ENCODE data around the gene POLD2.

The POLD2 gene

DNA sequence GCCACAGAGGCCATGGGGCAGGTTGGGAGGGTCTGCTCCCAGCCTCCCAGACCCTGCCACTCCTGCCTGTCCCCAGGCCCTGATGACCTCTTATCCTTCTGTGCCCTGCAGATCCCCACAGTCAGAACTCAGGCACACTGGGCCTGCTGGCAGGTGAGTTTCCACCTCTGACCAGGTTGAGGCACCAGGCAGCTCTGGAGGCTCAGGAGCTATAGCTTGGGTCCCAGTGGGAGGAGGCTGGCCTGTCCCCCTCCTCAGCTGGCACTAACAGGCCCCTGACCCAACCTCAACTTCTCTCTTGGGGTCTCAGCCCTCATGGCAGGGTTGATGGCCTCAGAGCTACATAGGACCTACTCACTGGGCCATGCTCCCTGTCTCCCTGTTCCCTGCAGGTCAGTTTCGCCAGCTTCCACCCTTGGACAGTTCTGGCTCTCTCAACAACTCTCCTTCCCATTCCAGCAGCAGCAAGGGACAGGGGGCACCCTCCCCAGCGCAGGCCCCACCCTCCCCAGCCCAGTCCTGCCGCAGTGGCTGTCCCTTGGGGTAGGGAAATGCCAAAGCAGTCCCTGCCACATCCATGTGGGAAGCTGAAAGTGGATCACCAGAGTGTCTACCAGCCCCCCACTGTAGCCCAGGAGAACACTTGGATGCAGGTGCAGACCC, 21.9 kb downstream of the POLD2 start:
- no peaks in the 10 kb centered on the region for H3K4me1 ChIP-seq
- in situ Hi-C loops (cut with MboI; ENCODE audit: low sequenced_read_pairs) = no loop called here
- H3K9me3 ChIP-seq = no peaks in the 10 kb centered on the region
- no peak for DNase-seq (ENCODE audit: low spot score in 2 of 2)
- H3K4me3 ChIP-seq = no peak overlapping the region
- no peaks in the 10 kb centered on the region for H3K36me3 ChIP-seq (replicated peaks)
- no peaks in the 10 kb centered on the region for H3K27me3 ChIP-seq (ENCODE audit: low read depth)

- no peak for DNase-seq (ENCODE audit: low spot score in 2 of 2)
- no peak overlapping the region for H3K4me3 ChIP-seq
Observed at GRCh38 chr7:44100458-44101302, 22.7 kb downstream of the POLD2 start.

GRCh38 chr7:44099669-44100068, 23.7 kb downstream of the POLD2 start:
- Histone ChIP-seq H3K4me1 (no peaks in the 10 kb centered on the region), H3K9me3 (no peaks in the 10 kb centered on the region), H3K27me3 (ENCODE audit: low read depth) (no peaks in the 10 kb centered on the region), H3K4me3 (no peak overlapping the region), H3K36me3 (replicated peaks) (no peaks in the 10 kb centered on the region)
- DNase-seq (ENCODE audit: low spot score in 2 of 2) = no peak
- in situ Hi-C loops (cut with MboI; ENCODE audit: low sequenced_read_pairs) = no loop called here

More at GRCh38 chr7:44100458-44101302, 22.7 kb downstream of the POLD2 start:
- no peaks in the 10 kb centered on the region for H3K4me1 ChIP-seq
- H3K9me3 ChIP-seq = no peaks in the 10 kb centered on the region
- H3K36me3 ChIP-seq (replicated peaks) = no peaks in the 10 kb centered on the region
- in situ Hi-C loops (cut with MboI; ENCODE audit: low sequenced_read_pairs) = no loop called here
- H3K27me3 ChIP-seq (ENCODE audit: low read depth) = no peaks in the 10 kb centered on the region

DNA sequence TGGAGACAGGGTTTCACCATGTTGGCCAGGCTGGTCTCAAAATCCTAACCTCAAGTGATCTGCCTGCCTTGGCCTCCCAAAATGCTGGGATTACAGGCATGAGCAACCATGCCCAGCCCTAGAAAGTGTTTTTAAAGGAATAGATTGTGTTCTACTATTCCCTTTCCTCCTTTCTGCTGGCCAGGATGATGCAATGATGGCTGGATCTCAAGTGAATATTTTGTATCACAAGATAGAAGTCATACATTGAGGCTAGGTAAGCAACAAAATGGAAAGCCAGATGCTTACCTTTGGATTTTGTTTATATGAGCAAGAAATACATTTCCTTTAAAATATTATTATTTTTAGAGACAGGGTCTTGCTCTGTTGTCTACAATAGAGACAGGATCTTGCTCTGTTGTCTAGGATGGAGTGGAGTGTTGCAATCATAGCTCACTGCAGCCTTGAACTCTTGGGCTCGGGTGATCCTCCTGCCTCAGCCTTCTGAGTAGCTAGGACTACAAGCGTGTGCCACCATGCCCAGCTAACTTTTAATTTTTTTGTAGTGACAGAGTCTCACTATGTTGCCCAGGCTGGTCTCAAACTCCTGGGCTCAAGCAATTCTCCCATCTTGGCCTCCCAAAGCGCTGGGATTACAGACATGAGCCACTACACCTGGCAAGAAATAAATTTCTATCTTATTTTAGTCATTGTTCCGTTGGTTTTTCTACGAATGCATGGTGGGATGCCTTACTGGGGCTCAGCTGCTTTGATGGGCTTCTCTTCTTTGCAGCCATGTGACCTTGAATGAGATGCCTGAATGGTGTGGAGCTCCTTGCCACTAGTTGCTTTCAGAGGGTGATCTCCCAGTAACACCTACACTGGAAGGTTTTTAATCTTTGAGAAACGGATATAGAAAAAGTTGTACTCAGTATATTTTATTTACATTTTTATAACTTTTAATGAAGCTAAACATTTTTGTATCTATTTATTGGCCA, 25.0 kb downstream of the POLD2 start:
- H3K4me3 ChIP-seq = no peak overlapping the region
- no peaks in the 10 kb centered on the region for H3K36me3 ChIP-seq (replicated peaks)
- H3K27me3 ChIP-seq (ENCODE audit: low read depth) = no peaks in the 10 kb centered on the region
- no peaks in the 10 kb centered on the region for H3K9me3 ChIP-seq
- H3K4me1 ChIP-seq = no peaks in the 10 kb centered on the region
- in situ Hi-C loops (cut with MboI; ENCODE audit: low sequenced_read_pairs) = no loop called here
- no peak for DNase-seq (ENCODE audit: low spot score in 2 of 2)

GRCh38 chr7:44097064-44097932, 26.1 kb downstream of the POLD2 start:
- no peaks in the 10 kb centered on the region for H3K4me1 ChIP-seq
- in situ Hi-C loops (cut with MboI; ENCODE audit: low sequenced_read_pairs) = no loop called here

DNA sequence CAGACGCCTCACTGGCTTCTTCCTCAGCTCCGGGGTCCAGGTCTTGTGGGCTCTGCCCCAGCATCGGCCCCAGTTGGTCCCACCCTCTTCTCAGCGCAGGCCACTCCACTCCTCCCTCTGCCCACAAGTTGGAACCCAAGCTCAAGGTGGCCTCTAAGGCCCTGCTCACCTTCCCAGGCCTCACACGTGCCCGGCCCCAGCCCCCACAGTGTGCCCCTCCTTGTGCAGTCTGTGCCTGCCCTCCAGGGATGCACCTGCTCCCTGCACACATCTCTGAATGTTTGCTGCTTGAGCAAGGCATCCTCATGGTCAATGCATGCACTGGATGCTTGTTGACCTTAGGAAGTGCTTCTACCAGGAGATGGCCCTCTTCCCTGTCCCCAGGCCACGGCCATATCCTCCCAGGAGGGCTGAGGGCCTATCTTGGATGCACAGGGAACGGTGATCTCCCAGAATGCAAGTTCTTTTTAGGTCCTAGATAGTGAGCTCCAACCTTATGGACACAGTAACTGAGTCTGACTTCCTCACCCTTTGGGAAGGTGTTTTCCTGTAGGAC, 26.9 kb downstream of the POLD2 start:
- Histone ChIP-seq H3K36me3 (replicated peaks) (no peaks in the 10 kb centered on the region), H3K27me3 (ENCODE audit: low read depth) (no peaks in the 10 kb centered on the region), H3K4me3 (no peak overlapping the region), H3K9me3 (no peaks in the 10 kb centered on the region), H3K4me1 (no peaks in the 10 kb centered on the region)
- no peak for DNase-seq (ENCODE audit: low spot score in 2 of 2)
- in situ Hi-C loops (cut with MboI; ENCODE audit: low sequenced_read_pairs) = no loop called here

More at GRCh38 chr7:44097064-44097932, 26.1 kb downstream of the POLD2 start:
- Histone ChIP-seq H3K36me3 (replicated peaks) (no peaks in the 10 kb centered on the region), H3K27me3 (ENCODE audit: low read depth) (no peaks in the 10 kb centered on the region), H3K9me3 (no peaks in the 10 kb centered on the region), H3K4me3 (no peak overlapping the region)
- DNase-seq (ENCODE audit: low spot score in 2 of 2) = no peak

- no peaks in the 10 kb centered on the region for H3K27me3 ChIP-seq (ENCODE audit: low read depth)
- no peaks in the 10 kb centered on the region for H3K4me1 ChIP-seq
- DNase-seq (ENCODE audit: low spot score in 2 of 2) = no peak
- no peaks in the 10 kb centered on the region for H3K9me3 ChIP-seq
- no peaks in the 10 kb centered on the region for H3K36me3 ChIP-seq (replicated peaks)
- in situ Hi-C loops (cut with MboI; ENCODE audit: low sequenced_read_pairs) = no loop called here
- no peak overlapping the region for H3K4me3 ChIP-seq
Observed at GRCh38 chr7:44095781-44096180, 27.6 kb downstream of the POLD2 start.

DNA sequence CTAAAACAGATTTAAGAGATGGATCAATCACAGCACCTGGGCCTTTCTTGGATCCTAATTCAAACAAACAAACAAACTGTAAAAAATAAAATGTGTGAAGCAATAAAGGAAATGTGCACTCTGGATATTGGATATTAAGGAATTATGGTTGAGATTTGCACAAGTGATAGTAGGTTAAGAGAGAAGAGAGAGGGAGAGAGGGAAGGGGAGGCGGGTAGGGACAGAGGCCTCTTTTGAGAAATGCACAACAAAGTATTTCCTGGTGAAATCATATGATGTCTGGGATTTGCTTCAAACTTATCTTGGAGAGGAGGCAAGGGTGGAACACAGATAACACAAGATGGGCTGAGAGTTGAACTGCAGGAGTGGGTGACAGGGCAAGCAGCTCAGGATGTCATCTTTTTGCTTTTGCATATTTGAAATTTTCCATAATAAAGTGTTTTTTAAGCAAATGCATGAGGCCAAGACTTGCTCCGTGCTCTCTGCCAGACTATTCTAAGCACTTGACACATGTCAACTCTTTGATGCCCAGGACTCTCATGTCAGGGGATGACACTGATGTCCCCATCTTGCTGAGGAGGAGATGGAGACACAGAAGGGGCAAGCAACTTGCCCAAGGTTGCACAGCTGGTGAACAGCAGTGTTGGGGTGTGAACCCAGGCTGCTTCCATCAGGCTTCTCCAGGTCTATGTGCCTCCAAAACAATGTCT, 28.3 kb downstream of the POLD2 start:
- Histone ChIP-seq H3K36me3 (replicated peaks) (no peaks in the 10 kb centered on the region), H3K9me3 (no peaks in the 10 kb centered on the region), H3K4me3 (no peak overlapping the region), H3K27me3 (ENCODE audit: low read depth) (no peaks in the 10 kb centered on the region), H3K4me1 (no peaks in the 10 kb centered on the region)
- in situ Hi-C loops (cut with MboI; ENCODE audit: low sequenced_read_pairs) = no loop called here
- no peak for DNase-seq (ENCODE audit: low spot score in 2 of 2)

- in situ Hi-C loops (cut with MboI; ENCODE audit: low sequenced_read_pairs) = no loop called here
- no peaks in the 10 kb centered on the region for H3K4me1 ChIP-seq
- DNase-seq (ENCODE audit: low spot score in 2 of 2) = no peak
Observed at GRCh38 chr7:44094365-44094764, 29.0 kb downstream of the POLD2 start.

GRCh38 chr7:44093102-44093641, 30.2 kb downstream of the POLD2 start:
- Histone ChIP-seq H3K4me1 (no peaks in the 10 kb centered on the region), H3K4me3 (no peak overlapping the region), H3K36me3 (replicated peaks) (no peaks in the 10 kb centered on the region), H3K9me3 (no peaks in the 10 kb centered on the region), H3K27me3 (ENCODE audit: low read depth) (no peaks in the 10 kb centered on the region)
- in situ Hi-C loops (cut with MboI; ENCODE audit: low sequenced_read_pairs) = no loop called here
- no peak for DNase-seq (ENCODE audit: low spot score in 2 of 2)

More at GRCh38 chr7:44094365-44094764, 29.0 kb downstream of the POLD2 start:
- no peaks in the 10 kb centered on the region for H3K27me3 ChIP-seq (ENCODE audit: low read depth)
- no peaks in the 10 kb centered on the region for H3K36me3 ChIP-seq (replicated peaks)
- no peak overlapping the region for H3K4me3 ChIP-seq
- H3K9me3 ChIP-seq = no peaks in the 10 kb centered on the region

GRCh38 chr7:44087911-44088838, 35.2 kb downstream of the POLD2 start:
- Histone ChIP-seq H3K4me3 (no peak overlapping the region), H3K36me3 (replicated peaks) (no peaks in the 10 kb centered on the region), H3K27me3 (ENCODE audit: low read depth) (no peaks in the 10 kb centered on the region), H3K4me1 (peaks cover 2% of the 10 kb centered on the region), H3K9me3 (no peaks in the 10 kb centered on the region)
- in situ Hi-C loops (cut with MboI; ENCODE audit: low sequenced_read_pairs) = no loop called here
- DNase-seq (ENCODE audit: low spot score in 2 of 2) = no peak

All from HAP-1 (cell line).